ENCODE measurements around the gene CACNB1. TPM values are rescaled to one million over a fixed set of nuclear protein-coding genes. Genes with fewer than 3 reads are reported as not detected.

Gene CACNB1
- total and polyA plus RNA-seq, 2 of the 13 experiments (the other 11 are each of a cell fraction or from before 2014, with no cell fraction given), result 0.75 to 1.5 TPM

DNA sequence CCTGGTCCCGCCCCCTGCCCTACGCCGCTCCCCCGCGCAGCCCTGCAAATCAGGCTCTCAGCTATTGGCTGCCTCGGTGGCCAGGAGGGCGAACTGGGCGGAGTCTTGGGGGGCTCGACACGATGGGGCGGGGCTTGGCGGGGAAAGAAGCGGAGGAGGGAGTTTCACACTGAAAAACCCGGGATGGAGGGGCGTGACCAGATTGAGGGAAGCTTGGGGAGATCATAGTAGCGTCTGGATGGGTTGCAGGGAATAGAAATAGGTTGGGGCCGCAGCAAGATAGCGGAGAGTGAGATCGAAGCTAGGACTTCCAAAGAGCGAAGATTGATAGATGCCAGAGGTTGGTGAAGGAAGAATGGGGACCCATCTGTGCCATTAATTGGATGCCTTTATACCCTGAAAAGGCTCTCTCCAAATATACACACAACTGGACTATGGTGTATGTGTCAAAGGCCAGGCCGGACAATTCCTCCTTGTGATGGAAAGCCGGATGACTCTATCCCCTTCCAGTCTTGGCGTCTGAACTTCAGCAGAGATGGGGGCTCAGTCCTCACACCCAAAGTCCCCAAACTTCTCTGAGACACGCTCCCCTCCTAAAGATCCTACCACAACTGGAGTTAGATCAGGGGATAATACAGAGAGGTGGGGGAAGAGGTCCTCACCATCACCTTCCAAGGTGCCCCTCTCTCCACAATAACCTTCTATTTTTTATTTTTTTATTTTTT is 28.7 kb upstream of the CACNB1 start (continued):
- TF ChIP-seq, protein P1, sequence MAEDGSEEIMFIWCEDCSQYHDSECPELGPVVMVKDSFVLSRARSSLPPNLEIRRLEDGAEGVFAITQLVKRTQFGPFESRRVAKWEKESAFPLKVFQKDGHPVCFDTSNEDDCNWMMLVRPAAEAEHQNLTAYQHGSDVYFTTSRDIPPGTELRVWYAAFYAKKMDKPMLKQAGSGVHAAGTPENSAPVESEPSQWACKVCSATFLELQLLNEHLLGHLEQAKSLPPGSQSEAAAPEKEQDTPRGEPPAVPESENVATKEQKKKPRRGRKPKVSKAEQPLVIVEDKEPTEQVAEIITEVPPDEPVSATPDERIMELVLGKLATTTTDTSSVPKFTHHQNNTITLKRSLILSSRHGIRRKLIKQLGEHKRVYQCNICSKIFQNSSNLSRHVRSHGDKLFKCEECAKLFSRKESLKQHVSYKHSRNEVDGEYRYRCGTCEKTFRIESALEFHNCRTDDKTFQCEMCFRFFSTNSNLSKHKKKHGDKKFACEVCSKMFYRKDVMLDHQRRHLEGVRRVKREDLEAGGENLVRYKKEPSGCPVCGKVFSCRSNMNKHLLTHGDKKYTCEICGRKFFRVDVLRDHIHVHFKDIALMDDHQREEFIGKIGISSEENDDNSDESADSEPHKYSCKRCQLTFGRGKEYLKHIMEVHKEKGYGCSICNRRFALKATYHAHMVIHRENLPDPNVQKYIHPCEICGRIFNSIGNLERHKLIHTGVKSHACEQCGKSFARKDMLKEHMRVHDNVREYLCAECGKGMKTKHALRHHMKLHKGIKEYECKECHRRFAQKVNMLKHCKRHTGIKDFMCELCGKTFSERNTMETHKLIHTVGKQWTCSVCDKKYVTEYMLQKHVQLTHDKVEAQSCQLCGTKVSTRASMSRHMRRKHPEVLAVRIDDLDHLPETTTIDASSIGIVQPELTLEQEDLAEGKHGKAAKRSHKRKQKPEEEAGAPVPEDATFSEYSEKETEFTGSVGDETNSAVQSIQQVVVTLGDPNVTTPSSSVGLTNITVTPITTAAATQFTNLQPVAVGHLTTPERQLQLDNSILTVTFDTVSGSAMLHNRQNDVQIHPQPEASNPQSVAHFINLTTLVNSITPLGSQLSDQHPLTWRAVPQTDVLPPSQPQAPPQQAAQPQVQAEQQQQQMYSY (CRISPR knock-in tag; IDR thresholded peaks at IDR 0.05), result no peak
- no peak for TF ChIP-seq ZBTB38 (CRISPR knock-in tag; IDR thresholded peaks at IDR 0.05)
- no peak for TF ChIP-seq SRSF9 (IDR thresholded peaks at IDR 0.05; ENCODE audit: borderline replicate concordance, insufficient read depth, low read depth, low read length, poor library complexity, severe bottlenecking)
- no peak for TF ChIP-seq ZIK1 (CRISPR knock-in tag; IDR thresholded peaks at IDR 0.05; ENCODE audit: borderline replicate concordance, low read depth)
- no peak for TF ChIP-seq TRIM24 (CRISPR knock-in tag; IDR thresholded peaks at IDR 0.05)

DNA sequence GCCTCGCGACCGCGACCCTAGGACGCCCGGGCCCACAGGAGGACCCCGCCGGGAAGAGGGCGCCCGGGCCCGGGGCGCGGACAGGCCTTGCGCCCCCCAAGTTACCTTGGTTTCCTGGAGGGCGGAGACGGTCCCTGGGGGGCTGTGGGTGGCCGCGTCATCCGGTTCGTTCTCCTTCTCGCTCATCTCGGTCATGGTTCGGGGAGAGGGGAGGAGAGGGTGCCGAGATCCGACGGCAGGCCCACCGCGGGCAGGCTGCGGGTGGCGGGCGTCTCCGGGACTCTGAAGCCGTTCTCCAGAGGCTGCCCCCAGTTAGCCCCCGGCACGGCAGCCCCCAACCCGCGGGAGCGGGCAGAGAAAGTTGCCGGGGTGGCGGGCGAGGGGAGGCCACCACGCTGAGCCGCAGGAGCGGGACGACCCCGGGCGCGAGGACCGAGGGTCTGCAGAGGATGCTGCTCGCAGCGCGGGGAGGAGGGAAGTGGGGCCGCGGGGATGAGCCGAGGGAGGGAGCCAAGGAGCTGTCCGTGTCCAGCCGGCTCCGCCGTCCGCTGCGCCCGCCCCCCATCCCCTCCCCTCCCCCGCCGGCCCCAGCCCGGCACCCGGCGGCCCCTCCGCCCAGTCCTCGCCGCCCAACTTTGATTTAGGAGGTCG is 28.0 kb upstream of the CACNB1 start, which contains the start of gene STAC2:
Gene STAC2, minus strand, starts transcription at position 638 of the 651 bp plus-strand sequence. Its CDS starts 443 bp downstream, at position 195.
- no peak for TF ChIP-seq SETDB1 (CRISPR knock-in tag; IDR thresholded peaks at IDR 0.05; ENCODE audit: borderline replicate concordance)
- no peak for TF ChIP-seq ZNF775 (CRISPR knock-in tag; IDR thresholded peaks at IDR 0.05; ENCODE audit: borderline replicate concordance)
- TF ChIP-seq ZNF713 (CRISPR knock-in tag; IDR thresholded peaks at IDR 0.05), result no peak
- TF ChIP-seq ZNF263 (CRISPR knock-in tag; IDR thresholded peaks at IDR 0.05), result 0 out of 2 replicates have a peak, but pooled peaks have one; percentile 32
- peak; percentile 43; the same call in 1 of the 2 replicates for TF ChIP-seq MTF2 (CRISPR knock-in tag; IDR thresholded peaks at IDR 0.05; ENCODE audit: borderline replicate concordance)
- no peak for TF ChIP-seq ZBTB3 (CRISPR knock-in tag; IDR thresholded peaks at IDR 0.05; ENCODE audit: borderline replicate concordance, low read depth)
- TF ChIP-seq MYC (CRISPR knock-in tag; IDR thresholded peaks at IDR 0.05; ENCODE audit: borderline replicate concordance), result no peak
- H3K9ac ChIP-seq (ENCODE audit: insufficient read depth, low read depth, low read length), result no peak within 1 kb of the TSS
- FAIRE-seq, result no peak
- ChIA-PET CTCF (ENCODE audit: low intra/inter-chr PET ratio, low total read pairs) (no interaction called here), POLR2A (no interaction called here)
- no TSS peak for BruUV-seq (replicated peaks)
- intact Hi-C loops (cut with micrococcal nuclease; ENCODE audit: unreplicated experiment), result no loop called here
- H3K36me3 ChIP-seq (replicated peaks in 1 of 2; ENCODE audit: control insufficient read depth in 1 of 2, insufficient read depth in 2 of 2, low read length in 2 of 2), result no peaks in the 10 kb centered on the region
- in situ Hi-C loops (cut with HindIII; ENCODE audit: extremely low pct_ligation_motif_present, low pct_unique_long_range_greater_than_20kb), result no loop called here
- no peak for ATAC-seq
- H2AFZ ChIP-seq (ENCODE audit: low read length), result no peak within 1 kb of the TSS
- no peaks in the 10 kb centered on the region for H4K20me1 ChIP-seq (ENCODE audit: insufficient read depth, low read length)
- H3K4me1 ChIP-seq (ENCODE audit: insufficient read depth, low read length), result peaks cover 6% of the 10 kb centered on the region; the same call in 1 of the 2 replicates
- no peak for DNase-seq (ENCODE audit: low spot score)
- H3K4me3 ChIP-seq (replicated peaks in 1 of 3; ENCODE audit: insufficient read depth in 1 of 3, low read depth in 2 of 3, low read length in 3 of 3), result peak within 1 kb of the TSS in 2 of 3 experiments; percentile 18 to 57; a peak in 2 of 6 replicates
- no peaks in the 10 kb centered on the region for H3K79me2 ChIP-seq (ENCODE audit: insufficient read depth, low read length)
- 11% methylated on average over 18 of the region's 71 CpGs for WGBS (ENCODE audit: low lambda C conversion rate)
- H3K27me3 ChIP-seq (ENCODE audit: control insufficient read depth in 1 of 2, insufficient read depth in 2 of 2, low read length in 2 of 2), result peaks cover 26 to 72% of the 10 kb centered on the region in 2 experiments
- no peak within 1 kb of the TSS for H3K27ac ChIP-seq (ENCODE audit: extremely low read length, insufficient read depth, low read length)
- no peaks in the 10 kb centered on the region for H3K9me3 ChIP-seq (ENCODE audit: low read length)
- H3K4me2 ChIP-seq (ENCODE audit: low read depth, low read length), result peak within 1 kb of the TSS; percentile 51; the same call in 1 of the 2 replicates
